GM12878 (cell line): ENCODE results near the gene PSMB10.
"Not testable (repeated sequence)": the region's sequence is repeated elsewhere in the genome, so short reads cannot be mapped to it uniquely, and the experiment has no call there.

Experiments used
- CTCF ChIP-seq, 3 experiments: IDR thresholded peaks in 2 of 3; conservative IDR thresholded peaks in 1 of 3; 2 replicates each; pipeline ENCODE4 v1.5.1; 2011; ENCODE audit warnings: low read depth in 3 of 3, low read length in 3 of 3, mild to moderate bottlenecking in 3 of 3, control low read depth in 2 of 3, moderate library complexity in 2 of 3, inconsistent platforms in 1 of 3, mixed read lengths in 1 of 3; ENCODE audit not compliant: control insufficient read depth in 2 of 3, insufficient read depth in 1 of 3; ENCODE audit errors: extremely low read depth in 1 of 3
- MEF2A ChIP-seq: IDR thresholded peaks from 2 replicates; pipeline ENCODE4 v1.6.1; 2011; ENCODE audit warnings: low read depth, mild to moderate bottlenecking, low read length, moderate library complexity; ENCODE audit not compliant: insufficient read depth
- MYC ChIP-seq: IDR thresholded peaks from 2 replicates; pipeline ENCODE4 v1.6.1; 2011; ENCODE audit warnings: mild to moderate bottlenecking, low read length, moderate library complexity, inconsistent platforms; ENCODE audit not compliant: insufficient read depth, insufficient replicate concordance, insufficient read length, severe bottlenecking
- PBX3 ChIP-seq: IDR thresholded peaks from 2 replicates; pipeline ENCODE4 v1.6.1; 2011; ENCODE audit warnings: mild to moderate bottlenecking, low read depth, low read length, moderate library complexity; ENCODE audit not compliant: insufficient replicate concordance
- POLR2AphosphoS5 ChIP-seq: IDR thresholded peaks from 2 replicates; pipeline ENCODE4 v1.6.1; 2011; ENCODE audit warnings: mild to moderate bottlenecking, low read length, inconsistent platforms
- RCOR1 ChIP-seq: conservative IDR thresholded peaks from 2 replicates; pipeline ENCODE4 v1.6.1; 2012; ENCODE audit warnings: low read depth, low read length, improper control_type of control experiment
- SUZ12 ChIP-seq: fragments of 200-600 bp; sonication (generic); IDR thresholded peaks from one replicate; pipeline ENCODE4 v1.6.1; 2018; ENCODE audit warnings: antibody characterized with exemption, mild to moderate bottlenecking; ENCODE audit not compliant: unreplicated experiment
- USF2 ChIP-seq: IDR thresholded peaks from 2 replicates; pipeline ENCODE4 v1.6.1; 2011; ENCODE audit warnings: low read depth, low read length, improper control_type of control experiment, borderline replicate concordance

GRCh38 chr16:67972285-67972684 is 35.6 kb upstream of the PSMB10 start:
- TF ChIP-seq CTCF (IDR thresholded peaks at IDR 0.05 in 2 of 3, conservative IDR thresholded peaks at IDR 0.05 in 1 of 3; ENCODE audit: control insufficient read depth in 2 of 3, extremely low read depth in 1 of 3, insufficient read depth in 1 of 3, low read depth in 3 of 3, low read length in 3 of 3); SUZ12; PBX3; USF2; MYC; MEF2A; RCOR1; POLR2AphosphoS5: not testable (repeated sequence)
